C4-2B (cell line): ENCODE results near the gene SDCBP2.

Experiments used
- CTCF ChIP-seq: fragments of 450-650 bp; conservative IDR thresholded peaks from 2 replicates; pipeline ENCODE4 v1.5.1; 2017; ENCODE audit warnings: mild to moderate bottlenecking
- ZFX ChIP-seq: fragments of 450-650 bp; IDR thresholded peaks from 2 replicates; pipeline ENCODE4 v1.6.1; 2017

GRCh38 chr20:1320016-1320415, 8.9 kb downstream of the SDCBP2 start:
- TF ChIP-seq CTCF = no peak
- no peak for TF ChIP-seq ZFX
